ENCODE results near the gene RNF121.
A peak's percentile ranks its signal among the peaks of the same experiment; 100 is the strongest.

Gene RNF121

GRCh38 chr11:71927820-71928736 lies 768 bp upstream of the RNF121 start, which contains the start of gene XNDC1N:
Gene XNDC1N (minus strand): TSS chr11:71928594. CDS start chr11:71923353, 5,241 bp downstream.
- Histone ChIP-seq H3F3A (ENCODE audit: control insufficient read depth, insufficient read depth) (no peaks in the 10 kb centered on the region; the same call in 1 of the 2 replicates), H3K27me3 (ENCODE audit: control insufficient read depth, low read length) (no peaks in the 10 kb centered on the region), H4K20me1 (ENCODE audit: control insufficient read depth, insufficient read depth, low read depth, low read length) (no peaks in the 10 kb centered on the region), H3K4me3 (ENCODE audit: low read length) (peak within 1 kb of the TSS; percentile 93), H3K4me1 (ENCODE audit: control insufficient read depth, low read length) (peaks cover 43% of the 10 kb centered on the region), H3K9me2 (replicated peaks; ENCODE audit: control insufficient read depth, low read length) (no peaks in the 10 kb centered on the region), H3K9me3 (ENCODE audit: control insufficient read depth, insufficient read depth, low read length) (no peaks in the 10 kb centered on the region), H3K79me2 (ENCODE audit: control insufficient read depth, low read length) (peaks cover 62% of the 10 kb centered on the region), H3K4me2 (ENCODE audit: low read length) (peak within 1 kb of the TSS; percentile 65), H3K27ac (ENCODE audit: low read depth, low read length) (peak within 1 kb of the TSS; percentile 80), H3K36me3 (ENCODE audit: control insufficient read depth, low read length) (peaks cover 29% of the 10 kb centered on the region)
- TF ChIP-seq CTCF (IDR thresholded peaks at IDR 0.05; ENCODE audit: low read depth, low read length, poor library complexity, severe bottlenecking) (no peak), EZH2phosphoT487 (IDR thresholded peaks at IDR 0.05; ENCODE audit: borderline replicate concordance, low read length) (no peak)

- H3K27ac ChIP-seq (ENCODE audit: low read depth, low read length) = no peak overlapping the region
- peaks cover 27% of the 10 kb centered on the region for H3K36me3 ChIP-seq (ENCODE audit: control insufficient read depth, low read length)
- H3K9me2 ChIP-seq (replicated peaks; ENCODE audit: control insufficient read depth, low read length) = no peaks in the 10 kb centered on the region
These were observed 645 bp downstream of the RNF121 start for GRCh38 chr11:71929491-71929890.

GRCh38 chr11:71930556-71931244 lies 1.9 kb downstream of the RNF121 start:
- H3K36me3 ChIP-seq (ENCODE audit: control insufficient read depth, low read length) = peaks cover 19% of the 10 kb centered on the region
- H3K4me1 ChIP-seq (ENCODE audit: control insufficient read depth, low read length) = peaks cover 59% of the 10 kb centered on the region
- no peaks in the 10 kb centered on the region for H3F3A ChIP-seq (ENCODE audit: control insufficient read depth, insufficient read depth)
- no peaks in the 10 kb centered on the region for H3K9me3 ChIP-seq (ENCODE audit: control insufficient read depth, insufficient read depth, low read length)
- H4K20me1 ChIP-seq (ENCODE audit: control insufficient read depth, insufficient read depth, low read depth, low read length) = no peaks in the 10 kb centered on the region
- no peaks in the 10 kb centered on the region for H3K27me3 ChIP-seq (ENCODE audit: control insufficient read depth, low read length)
- peak overlapping the region; percentile 65 for H3K4me2 ChIP-seq (ENCODE audit: low read length)
- TF ChIP-seq CTCF (IDR thresholded peaks at IDR 0.05; ENCODE audit: low read depth, low read length, poor library complexity, severe bottlenecking) (no peak), EZH2phosphoT487 (IDR thresholded peaks at IDR 0.05; ENCODE audit: borderline replicate concordance, low read length) (no peak)
- no peak overlapping the region for H3K27ac ChIP-seq (ENCODE audit: low read depth, low read length)
- H3K79me2 ChIP-seq (ENCODE audit: control insufficient read depth, low read length) = peaks cover 86% of the 10 kb centered on the region
- H3K9me2 ChIP-seq (replicated peaks; ENCODE audit: control insufficient read depth, low read length) = no peaks in the 10 kb centered on the region
- H3K4me3 ChIP-seq (ENCODE audit: low read length) = peak overlapping the region; percentile 93

More at GRCh38 chr11:71929491-71929890, 645 bp downstream of the RNF121 start:
- no peak for TF ChIP-seq CTCF (IDR thresholded peaks at IDR 0.05; ENCODE audit: low read depth, low read length, poor library complexity, severe bottlenecking)
- no peak for TF ChIP-seq EZH2phosphoT487 (IDR thresholded peaks at IDR 0.05; ENCODE audit: borderline replicate concordance, low read length)
- Histone ChIP-seq H3K27me3 (ENCODE audit: control insufficient read depth, low read length) (no peaks in the 10 kb centered on the region), H3K4me1 (ENCODE audit: control insufficient read depth, low read length) (peaks cover 57% of the 10 kb centered on the region), H3K79me2 (ENCODE audit: control insufficient read depth, low read length) (peaks cover 76% of the 10 kb centered on the region), H3F3A (ENCODE audit: control insufficient read depth, insufficient read depth) (no peaks in the 10 kb centered on the region; the same call in 1 of the 2 replicates), H3K9me3 (ENCODE audit: control insufficient read depth, insufficient read depth, low read length) (no peaks in the 10 kb centered on the region), H3K4me2 (ENCODE audit: low read length) (peak overlapping the region; percentile 65), H3K4me3 (ENCODE audit: low read length) (peak overlapping the region; percentile 93), H4K20me1 (ENCODE audit: control insufficient read depth, insufficient read depth, low read depth, low read length) (no peaks in the 10 kb centered on the region)

All from DOHH2 (cell line).